A549 treated with Hydrocortisone at 1 μM for 4 hours (cell line): ENCODE data around the gene IMPG1. TPM values are rescaled to one million over a fixed set of nuclear protein-coding genes. Genes with fewer than 3 reads are reported as not detected.

ENCODE experiments used
- total RNA-seq: library from RNA; stranded (reverse); fragments of 200-300 nt; extraction: Qiagen RNA extraction; gene quantifications from 5 replicates; pipeline ENCODE4 v1.2.3, GENCODE V29; 2022

IMPG1 gene, protein sequence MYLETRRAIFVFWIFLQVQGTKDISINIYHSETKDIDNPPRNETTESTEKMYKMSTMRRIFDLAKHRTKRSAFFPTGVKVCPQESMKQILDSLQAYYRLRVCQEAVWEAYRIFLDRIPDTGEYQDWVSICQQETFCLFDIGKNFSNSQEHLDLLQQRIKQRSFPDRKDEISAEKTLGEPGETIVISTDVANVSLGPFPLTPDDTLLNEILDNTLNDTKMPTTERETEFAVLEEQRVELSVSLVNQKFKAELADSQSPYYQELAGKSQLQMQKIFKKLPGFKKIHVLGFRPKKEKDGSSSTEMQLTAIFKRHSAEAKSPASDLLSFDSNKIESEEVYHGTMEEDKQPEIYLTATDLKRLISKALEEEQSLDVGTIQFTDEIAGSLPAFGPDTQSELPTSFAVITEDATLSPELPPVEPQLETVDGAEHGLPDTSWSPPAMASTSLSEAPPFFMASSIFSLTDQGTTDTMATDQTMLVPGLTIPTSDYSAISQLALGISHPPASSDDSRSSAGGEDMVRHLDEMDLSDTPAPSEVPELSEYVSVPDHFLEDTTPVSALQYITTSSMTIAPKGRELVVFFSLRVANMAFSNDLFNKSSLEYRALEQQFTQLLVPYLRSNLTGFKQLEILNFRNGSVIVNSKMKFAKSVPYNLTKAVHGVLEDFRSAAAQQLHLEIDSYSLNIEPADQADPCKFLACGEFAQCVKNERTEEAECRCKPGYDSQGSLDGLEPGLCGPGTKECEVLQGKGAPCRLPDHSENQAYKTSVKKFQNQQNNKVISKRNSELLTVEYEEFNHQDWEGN
- total RNA-seq: not detected in 5 replicates

DNA sequence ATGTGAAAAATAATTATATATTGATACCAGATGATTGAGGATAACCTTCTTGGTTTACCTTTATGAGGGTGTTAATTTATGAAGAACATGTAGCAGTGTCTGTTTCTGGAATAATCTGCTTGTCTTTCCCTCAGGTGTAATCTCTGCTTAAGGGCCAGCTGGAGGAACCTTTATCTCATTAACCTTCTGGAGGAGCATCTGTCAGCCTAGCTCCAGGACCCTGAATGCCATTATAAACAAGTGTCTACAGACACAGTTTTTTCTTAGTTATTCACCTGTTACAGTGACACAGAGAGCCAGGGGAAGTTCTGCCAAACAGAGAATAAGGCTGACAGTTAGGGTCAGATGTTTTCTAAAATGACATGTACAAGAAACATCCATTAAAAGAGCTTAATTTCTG, at the start of gene IMPG1:
Gene IMPG1, minus strand, starts transcription at position 101 of the 400 bp plus-strand sequence. CDS start 174 bp downstream, outside the sequence.

